ENCODE data around the gene ZNF683. TPM values are rescaled to one million over a fixed set of nuclear protein-coding genes. Genes with fewer than 3 reads are reported as not detected.

ZNF683 gene
- total and polyA plus RNA-seq, 2 donors (not counting 1 experiment from before 2014, with no cell fraction given), result not detected

- no peak overlapping the region for H3K27ac ChIP-seq (ENCODE audit: insufficient read depth, low read length)
- H4K20me1 ChIP-seq (ENCODE audit: control insufficient read depth, extremely low read depth, insufficient read depth, low read length), result no peaks in the 10 kb centered on the region
- TF ChIP-seq EZH2 (IDR thresholded peaks at IDR 0.05; ENCODE audit: low read length, missing control alignments) (no peak), CTCF (conservative IDR thresholded peaks at IDR 0.05 in 1 of 2, IDR thresholded peaks at IDR 0.05 in 1 of 2; ENCODE audit: low read depth in 1 of 2, low read length in 2 of 2) (no peak)
- peaks cover 6% of the 10 kb centered on the region for H3K27me3 ChIP-seq (ENCODE audit: control insufficient read depth, insufficient read depth, low read length)
- no peaks in the 10 kb centered on the region for H3K36me3 ChIP-seq (ENCODE audit: control insufficient read depth, insufficient read depth, low read length)
- DNase-seq (ENCODE audit: low read depth in 2 of 2), result peak in 1 of 2 donors; percentile 27
- H3K9ac ChIP-seq (ENCODE audit: insufficient read depth, low read length), result no peak overlapping the region
- no peak overlapping the region for H3K4me3 ChIP-seq (replicated peaks in 1 of 4; ENCODE audit: control extremely low read depth in 1 of 4, insufficient read depth in 1 of 4, low read depth in 3 of 4, low read length in 4 of 4)
- H2AFZ ChIP-seq (ENCODE audit: low read length), result no peak overlapping the region
- no peak overlapping the region for H3K4me2 ChIP-seq (ENCODE audit: extremely low read depth, insufficient read depth, low read length)
- H3K79me2 ChIP-seq (ENCODE audit: control insufficient read depth, insufficient read depth, low read length), result no peaks in the 10 kb centered on the region
- no peaks in the 10 kb centered on the region for H3K4me1 ChIP-seq (ENCODE audit: control insufficient read depth, extremely low read depth, insufficient read depth, low read length)
- H3K9me3 ChIP-seq (ENCODE audit: control insufficient read depth, insufficient read depth, low read depth, low read length), result no peaks in the 10 kb centered on the region
These were observed 21.6 kb downstream of the ZNF683 start for GRCh38 chr1:26350701-26351589.

GRCh38 chr1:26350343-26350700 lies 22.2 kb downstream of the ZNF683 start:
- no peak for DNase-seq (ENCODE audit: low read depth in 2 of 2)
- TF ChIP-seq EZH2 (IDR thresholded peaks at IDR 0.05; ENCODE audit: low read length, missing control alignments) (no peak), CTCF (conservative IDR thresholded peaks at IDR 0.05 in 1 of 2, IDR thresholded peaks at IDR 0.05 in 1 of 2; ENCODE audit: low read depth in 1 of 2, low read length in 2 of 2) (no peak)
- Histone ChIP-seq H3K9ac (ENCODE audit: insufficient read depth, low read length) (no peak overlapping the region), H3K4me1 (ENCODE audit: control insufficient read depth, extremely low read depth, insufficient read depth, low read length) (no peaks in the 10 kb centered on the region), H3K27me3 (ENCODE audit: control insufficient read depth, insufficient read depth, low read length) (no peaks in the 10 kb centered on the region), H3K4me3 (replicated peaks in 1 of 4; ENCODE audit: control extremely low read depth in 1 of 4, insufficient read depth in 1 of 4, low read depth in 3 of 4, low read length in 4 of 4) (no peak overlapping the region), H3K79me2 (ENCODE audit: control insufficient read depth, insufficient read depth, low read length) (no peaks in the 10 kb centered on the region), H2AFZ (ENCODE audit: low read length) (no peak overlapping the region), H3K4me2 (ENCODE audit: extremely low read depth, insufficient read depth, low read length) (no peak overlapping the region), H3K27ac (ENCODE audit: insufficient read depth, low read length) (no peak overlapping the region), H3K9me3 (ENCODE audit: control insufficient read depth, insufficient read depth, low read depth, low read length) (no peaks in the 10 kb centered on the region), H3K36me3 (ENCODE audit: control insufficient read depth, insufficient read depth, low read length) (no peaks in the 10 kb centered on the region), H4K20me1 (ENCODE audit: control insufficient read depth, extremely low read depth, insufficient read depth, low read length) (no peaks in the 10 kb centered on the region)

- H3K79me2 ChIP-seq (ENCODE audit: control insufficient read depth, insufficient read depth, low read length), result no peaks in the 10 kb centered on the region
- H3K9ac ChIP-seq (ENCODE audit: insufficient read depth, low read length), result no peak overlapping the region
- no peak overlapping the region for H3K27ac ChIP-seq (ENCODE audit: insufficient read depth, low read length)
- TF ChIP-seq EZH2 (IDR thresholded peaks at IDR 0.05; ENCODE audit: low read length, missing control alignments) (no peak), CTCF (conservative IDR thresholded peaks at IDR 0.05 in 1 of 2, IDR thresholded peaks at IDR 0.05 in 1 of 2; ENCODE audit: low read depth in 1 of 2, low read length in 2 of 2) (no peak)
- no peaks in the 10 kb centered on the region for H3K27me3 ChIP-seq (ENCODE audit: control insufficient read depth, insufficient read depth, low read length)
- no peaks in the 10 kb centered on the region for H3K4me1 ChIP-seq (ENCODE audit: control insufficient read depth, extremely low read depth, insufficient read depth, low read length)
- H3K36me3 ChIP-seq (ENCODE audit: control insufficient read depth, insufficient read depth, low read length), result no peaks in the 10 kb centered on the region
- no peaks in the 10 kb centered on the region for H3K9me3 ChIP-seq (ENCODE audit: control insufficient read depth, insufficient read depth, low read depth, low read length)
- no peak for DNase-seq (ENCODE audit: low read depth in 2 of 2)
- no peak overlapping the region for H3K4me3 ChIP-seq (replicated peaks in 1 of 4; ENCODE audit: control extremely low read depth in 1 of 4, insufficient read depth in 1 of 4, low read depth in 3 of 4, low read length in 4 of 4)
- H3K4me2 ChIP-seq (ENCODE audit: extremely low read depth, insufficient read depth, low read length), result no peak overlapping the region
- no peaks in the 10 kb centered on the region for H4K20me1 ChIP-seq (ENCODE audit: control insufficient read depth, extremely low read depth, insufficient read depth, low read length)
- no peak overlapping the region for H2AFZ ChIP-seq (ENCODE audit: low read length)
These were observed 22.7 kb downstream of the ZNF683 start for GRCh38 chr1:26349877-26350244.

All from fibroblast of lung (primary cell).